A673 (cell line): ENCODE data around the gene POU4F3.

Experiments
- EZH2 ChIP-seq: fragments of 200-600 bp; sonication (generic); IDR thresholded peaks from 2 replicates; pipeline ENCODE4 v1.6.1; 2017; ENCODE audit warnings: borderline replicate concordance, low read depth, mild to moderate bottlenecking, mixed read lengths, antibody characterized with exemption, low read length; ENCODE audit not compliant: poor library complexity, severe bottlenecking
- TF ChIP-seq, protein P1 (sequence below): fragments of 300-800, 200-600 bp; sonication (generic); conservative IDR thresholded peaks from 2 replicates; pipeline ENCODE4 v1.5.1; 2017; ENCODE audit warnings: low read depth, mild to moderate bottlenecking, antibody characterized with exemption, low read length, moderate library complexity, mixed read lengths

DNA sequence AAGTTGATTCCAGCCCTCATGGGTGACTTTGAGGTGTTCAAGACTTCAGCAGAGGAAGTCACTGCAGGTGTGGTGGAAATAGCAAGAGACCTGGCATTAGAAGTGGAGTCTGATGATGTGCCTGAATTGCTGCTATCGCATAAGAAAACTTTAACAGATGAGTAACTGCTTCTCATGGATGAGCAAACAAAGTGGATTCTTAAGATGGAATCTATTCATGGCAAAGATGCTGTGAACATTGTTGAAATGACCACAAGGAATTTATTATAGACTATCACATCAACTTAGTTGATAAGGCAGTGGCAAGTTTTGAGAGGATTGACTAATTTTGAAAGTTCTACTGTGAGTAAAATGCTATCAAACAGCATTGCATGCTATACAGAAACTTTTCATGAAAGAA, 17.1 kb upstream of the POU4F3 start:
- TF ChIP-seq, protein P1, sequence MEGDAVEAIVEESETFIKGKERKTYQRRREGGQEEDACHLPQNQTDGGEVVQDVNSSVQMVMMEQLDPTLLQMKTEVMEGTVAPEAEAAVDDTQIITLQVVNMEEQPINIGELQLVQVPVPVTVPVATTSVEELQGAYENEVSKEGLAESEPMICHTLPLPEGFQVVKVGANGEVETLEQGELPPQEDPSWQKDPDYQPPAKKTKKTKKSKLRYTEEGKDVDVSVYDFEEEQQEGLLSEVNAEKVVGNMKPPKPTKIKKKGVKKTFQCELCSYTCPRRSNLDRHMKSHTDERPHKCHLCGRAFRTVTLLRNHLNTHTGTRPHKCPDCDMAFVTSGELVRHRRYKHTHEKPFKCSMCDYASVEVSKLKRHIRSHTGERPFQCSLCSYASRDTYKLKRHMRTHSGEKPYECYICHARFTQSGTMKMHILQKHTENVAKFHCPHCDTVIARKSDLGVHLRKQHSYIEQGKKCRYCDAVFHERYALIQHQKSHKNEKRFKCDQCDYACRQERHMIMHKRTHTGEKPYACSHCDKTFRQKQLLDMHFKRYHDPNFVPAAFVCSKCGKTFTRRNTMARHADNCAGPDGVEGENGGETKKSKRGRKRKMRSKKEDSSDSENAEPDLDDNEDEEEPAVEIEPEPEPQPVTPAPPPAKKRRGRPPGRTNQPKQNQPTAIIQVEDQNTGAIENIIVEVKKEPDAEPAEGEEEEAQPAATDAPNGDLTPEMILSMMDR, result no peak
- TF ChIP-seq EZH2, result no peak
